ENCODE measurements around the gene UGT2A2. TPM values are rescaled to one million over a fixed set of nuclear protein-coding genes. Genes with fewer than 3 reads are reported as not detected.
"Not testable (repeated sequence)": the region's sequence is repeated elsewhere in the genome, so short reads cannot be mapped to it uniquely, and the experiment has no call there.

Gene UGT2A2
- total RNA-seq (2022): not detected in 2 replicates
- Bru-seq, nascent RNA: not detected
- BruChase-seq, experiment 1, labeled RNA remaining after a 6-hour chase: not detected
- not detected for BruChase-seq, experiment 2, labeled RNA remaining after a 2-hour chase
- long read RNA-seq: 0 reads

DNA sequence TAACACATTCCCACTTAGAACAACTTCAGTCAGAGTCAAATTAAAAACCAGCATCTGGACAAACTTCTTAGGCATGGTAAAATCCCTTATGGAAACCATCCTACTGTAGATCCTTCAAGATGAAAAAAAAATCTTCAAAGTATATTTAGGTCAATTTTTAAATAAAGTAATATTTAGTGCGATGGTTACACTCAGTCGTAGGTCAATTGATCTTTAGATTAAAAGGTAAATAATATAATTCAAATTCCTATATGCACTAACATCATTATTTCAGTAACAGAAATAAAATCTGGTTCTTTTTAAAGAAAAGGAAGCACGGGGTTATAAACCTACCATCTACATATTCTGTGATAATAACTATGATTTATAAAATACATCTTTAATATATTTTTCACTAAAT is at the start of gene UGT2A2:
UGT2A2 (minus strand) TSS at position 101 of the 400 bp plus-strand sequence; CDS start at position 99, 2 bp downstream.
- Mint-ChIP-seq H3K9me3 (ENCODE audit: low read depth, unreplicated experiment) (no peaks in the 10 kb centered on the region), H3K4me1 (ENCODE audit: low read depth, unreplicated experiment) (no peaks in the 10 kb centered on the region), H3K4me3 (ENCODE audit: low read depth, unreplicated experiment) (no peak within 1 kb of the TSS), H3K36me3 (ENCODE audit: insufficient read depth, unreplicated experiment) (no peaks in the 10 kb centered on the region), H3K27ac (ENCODE audit: unreplicated experiment) (no peak within 1 kb of the TSS), H3K27me3 (ENCODE audit: unreplicated experiment) (no peaks in the 10 kb centered on the region)
- TF ChIP-seq, protein P1, sequence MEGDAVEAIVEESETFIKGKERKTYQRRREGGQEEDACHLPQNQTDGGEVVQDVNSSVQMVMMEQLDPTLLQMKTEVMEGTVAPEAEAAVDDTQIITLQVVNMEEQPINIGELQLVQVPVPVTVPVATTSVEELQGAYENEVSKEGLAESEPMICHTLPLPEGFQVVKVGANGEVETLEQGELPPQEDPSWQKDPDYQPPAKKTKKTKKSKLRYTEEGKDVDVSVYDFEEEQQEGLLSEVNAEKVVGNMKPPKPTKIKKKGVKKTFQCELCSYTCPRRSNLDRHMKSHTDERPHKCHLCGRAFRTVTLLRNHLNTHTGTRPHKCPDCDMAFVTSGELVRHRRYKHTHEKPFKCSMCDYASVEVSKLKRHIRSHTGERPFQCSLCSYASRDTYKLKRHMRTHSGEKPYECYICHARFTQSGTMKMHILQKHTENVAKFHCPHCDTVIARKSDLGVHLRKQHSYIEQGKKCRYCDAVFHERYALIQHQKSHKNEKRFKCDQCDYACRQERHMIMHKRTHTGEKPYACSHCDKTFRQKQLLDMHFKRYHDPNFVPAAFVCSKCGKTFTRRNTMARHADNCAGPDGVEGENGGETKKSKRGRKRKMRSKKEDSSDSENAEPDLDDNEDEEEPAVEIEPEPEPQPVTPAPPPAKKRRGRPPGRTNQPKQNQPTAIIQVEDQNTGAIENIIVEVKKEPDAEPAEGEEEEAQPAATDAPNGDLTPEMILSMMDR (IDR thresholded peaks at IDR 0.05; ENCODE audit: unreplicated experiment): no peak
- BruUV-seq (replicated peaks): no TSS peak
- DNase-seq: no peak
- CTCF ChIA-PET: no interaction called here
- intact Hi-C loops (cut with micrococcal nuclease; ENCODE audit: unreplicated experiment): no loop called here

DNA sequence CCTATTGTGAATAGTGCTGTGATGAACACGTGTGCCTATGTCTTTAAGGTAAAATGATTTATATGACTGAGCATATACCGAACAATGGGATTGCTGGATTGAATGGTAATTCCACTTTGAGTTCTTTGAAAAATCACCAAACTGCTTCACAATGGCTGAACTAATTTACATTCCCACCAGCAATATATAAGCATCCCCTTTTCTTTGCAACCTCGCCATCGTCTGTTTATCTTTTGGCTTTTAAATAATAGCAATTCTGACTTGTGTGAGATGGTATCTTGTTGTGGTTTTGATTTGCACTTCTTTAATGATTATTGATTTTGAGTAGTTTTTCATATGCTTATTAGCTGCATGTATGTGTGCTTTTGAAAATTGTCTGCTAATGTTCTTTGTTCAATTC is 45.4 kb upstream of the UGT2A2 start:
- H3K27me3 Mint-ChIP-seq (ENCODE audit: unreplicated experiment): no peaks in the 10 kb centered on the region
- intact Hi-C loops (cut with micrococcal nuclease; ENCODE audit: unreplicated experiment): loop anchor here (5.0 kb wide), 1 partner anchor 817 kb away; no protein-coding TSS in a partner anchor

DNA sequence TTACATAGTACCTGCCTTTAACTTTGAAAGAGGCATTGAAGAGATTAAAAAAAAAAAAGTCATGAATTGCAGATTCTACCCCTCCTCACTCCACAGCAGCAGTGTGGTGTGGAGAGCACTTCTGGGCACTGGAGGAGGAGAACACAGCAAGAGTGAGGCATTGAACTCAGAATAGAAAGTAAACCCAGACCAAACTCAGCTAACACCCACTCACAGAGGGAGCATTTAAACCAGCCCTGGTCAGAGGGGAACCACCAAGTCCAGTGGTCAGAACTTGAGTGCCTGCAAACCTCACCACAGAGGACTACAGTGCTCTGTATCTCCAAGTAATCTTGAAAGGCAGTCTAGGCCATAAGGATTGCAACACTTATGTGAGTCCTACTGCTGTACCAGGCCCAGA is 29.2 kb upstream of the UGT2A2 start:
- no peaks in the 10 kb centered on the region for H3K36me3 Mint-ChIP-seq (ENCODE audit: insufficient read depth, unreplicated experiment)
- TF ChIP-seq, protein P1 (IDR thresholded peaks at IDR 0.05; ENCODE audit: unreplicated experiment): no peak
- H3K27ac Mint-ChIP-seq (ENCODE audit: unreplicated experiment): no peak overlapping the region
- CTCF ChIA-PET: no interaction called here
- no peak for DNase-seq
- H3K9me3 Mint-ChIP-seq (ENCODE audit: low read depth, unreplicated experiment): no peaks in the 10 kb centered on the region
- no peaks in the 10 kb centered on the region for H3K4me1 Mint-ChIP-seq (ENCODE audit: low read depth, unreplicated experiment)
- H3K27me3 Mint-ChIP-seq (ENCODE audit: unreplicated experiment): no peaks in the 10 kb centered on the region
- H3K4me3 Mint-ChIP-seq (ENCODE audit: low read depth, unreplicated experiment): no peak overlapping the region
- intact Hi-C loops (cut with micrococcal nuclease; ENCODE audit: unreplicated experiment): no loop called here
- BruUV-seq (replicated peaks): no TSS peak

More for the DNA sequence above, 45.4 kb upstream of the UGT2A2 start:
- no peaks in the 10 kb centered on the region for H3K4me1 Mint-ChIP-seq (ENCODE audit: low read depth, unreplicated experiment)
- DNase-seq: no peak
- TF ChIP-seq, protein P1 (IDR thresholded peaks at IDR 0.05; ENCODE audit: unreplicated experiment): no peak
- H3K27ac Mint-ChIP-seq (ENCODE audit: unreplicated experiment): no peak overlapping the region
- CTCF ChIA-PET: no interaction called here
- H3K36me3 Mint-ChIP-seq (ENCODE audit: insufficient read depth, unreplicated experiment): no peaks in the 10 kb centered on the region
- H3K4me3 Mint-ChIP-seq (ENCODE audit: low read depth, unreplicated experiment): no peak overlapping the region
- no peaks in the 10 kb centered on the region for H3K9me3 Mint-ChIP-seq (ENCODE audit: low read depth, unreplicated experiment)
- BruUV-seq (replicated peaks): no TSS peak

DNA sequence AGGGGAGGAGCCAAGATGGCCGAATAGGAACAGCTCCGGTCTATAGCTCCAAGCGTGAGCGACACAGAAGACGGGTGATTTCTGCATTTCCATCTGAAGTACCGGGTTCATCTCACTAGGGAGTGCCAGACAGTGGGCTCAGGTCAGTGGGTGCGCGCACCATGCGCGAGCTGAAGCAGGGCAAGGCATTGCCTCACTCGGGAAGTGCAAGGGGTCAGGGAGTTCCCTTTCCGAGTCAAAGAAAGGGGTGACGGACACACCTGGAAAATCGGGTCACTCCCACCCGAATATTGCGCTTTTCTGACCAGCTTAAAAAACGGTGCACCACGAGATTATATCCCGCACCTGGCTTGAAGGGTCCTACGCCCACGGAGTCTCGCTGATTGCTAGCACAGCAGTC is 24.6 kb upstream of the UGT2A2 start:
- DNase-seq; H3K27ac Mint-ChIP-seq (ENCODE audit: unreplicated experiment); H3K4me3 Mint-ChIP-seq (ENCODE audit: low read depth, unreplicated experiment); H3K36me3 Mint-ChIP-seq (ENCODE audit: insufficient read depth, unreplicated experiment); BruUV-seq (replicated peaks); H3K4me1 Mint-ChIP-seq (ENCODE audit: low read depth, unreplicated experiment); intact Hi-C loops (cut with micrococcal nuclease; ENCODE audit: unreplicated experiment); H3K27me3 Mint-ChIP-seq (ENCODE audit: unreplicated experiment); CTCF ChIA-PET: not testable (repeated sequence)
- peaks cover 13% of the 10 kb centered on the region for H3K9me3 Mint-ChIP-seq (ENCODE audit: low read depth, unreplicated experiment)

DNA sequence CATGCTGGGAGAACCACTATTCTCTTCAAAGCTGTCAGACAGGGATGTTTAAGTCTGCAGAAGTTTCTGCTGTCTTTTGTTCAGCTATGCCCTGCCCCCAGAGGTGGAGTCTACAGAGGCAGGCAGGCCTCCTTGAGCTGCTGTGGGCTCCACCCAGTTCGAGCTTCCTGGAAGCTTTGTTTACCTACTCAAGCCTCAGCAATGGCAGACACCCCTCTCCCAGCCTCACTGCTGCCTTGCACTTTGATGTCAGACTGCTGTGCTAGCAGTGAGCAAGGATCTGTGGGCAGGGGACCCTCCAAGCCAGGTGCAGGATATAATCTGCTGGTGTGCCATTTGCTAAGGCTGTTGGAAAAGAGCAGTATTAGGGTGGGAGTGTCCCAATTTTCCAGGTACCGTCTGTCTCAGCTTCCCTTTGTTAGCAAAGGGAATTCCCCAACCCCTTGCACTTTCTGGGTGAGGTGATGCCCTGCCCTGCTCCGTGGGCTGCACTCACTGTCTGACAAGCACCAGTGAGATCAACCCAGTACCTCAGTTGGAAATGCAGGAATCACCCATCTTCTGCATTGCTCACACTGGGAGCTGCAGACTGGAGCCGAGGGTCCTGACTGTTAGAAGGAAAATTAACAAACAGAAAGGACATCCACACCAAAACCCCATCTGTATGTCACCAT is 21.8 kb upstream of the UGT2A2 start:
- H3K4me3 Mint-ChIP-seq (ENCODE audit: low read depth, unreplicated experiment); intact Hi-C loops (cut with micrococcal nuclease; ENCODE audit: unreplicated experiment); H3K27me3 Mint-ChIP-seq (ENCODE audit: unreplicated experiment); CTCF ChIA-PET; BruUV-seq (replicated peaks); H3K27ac Mint-ChIP-seq (ENCODE audit: unreplicated experiment); DNase-seq; H3K36me3 Mint-ChIP-seq (ENCODE audit: insufficient read depth, unreplicated experiment); H3K4me1 Mint-ChIP-seq (ENCODE audit: low read depth, unreplicated experiment): not testable (repeated sequence)
- H3K9me3 Mint-ChIP-seq (ENCODE audit: low read depth, unreplicated experiment): peaks cover 13% of the 10 kb centered on the region
